Fibroblast of lung (primary cell): ENCODE data around the gene APBB1.

Experiments
- EZH2 ChIP-seq: IDR thresholded peaks from 2 replicates; pipeline ENCODE4 v1.5.1; 2012; ENCODE audit warnings: low read length, control low read depth, mild to moderate bottlenecking; ENCODE audit errors: missing control alignments
- TF ChIP-seq, protein P1 (sequence below), 2 donors: IDR thresholded peaks in 1 of 2; conservative IDR thresholded peaks in 1 of 2; 1 replicate in 1 of 2; 2 replicates in 1 of 2; pipeline ENCODE4 v1.5.1; 2011 to 2012; ENCODE audit warnings: low read length in 2 of 2, control low read depth in 1 of 2, inconsistent platforms in 1 of 2, low read depth in 1 of 2, mild to moderate bottlenecking in 1 of 2

- TF ChIP-seq, protein P1, sequence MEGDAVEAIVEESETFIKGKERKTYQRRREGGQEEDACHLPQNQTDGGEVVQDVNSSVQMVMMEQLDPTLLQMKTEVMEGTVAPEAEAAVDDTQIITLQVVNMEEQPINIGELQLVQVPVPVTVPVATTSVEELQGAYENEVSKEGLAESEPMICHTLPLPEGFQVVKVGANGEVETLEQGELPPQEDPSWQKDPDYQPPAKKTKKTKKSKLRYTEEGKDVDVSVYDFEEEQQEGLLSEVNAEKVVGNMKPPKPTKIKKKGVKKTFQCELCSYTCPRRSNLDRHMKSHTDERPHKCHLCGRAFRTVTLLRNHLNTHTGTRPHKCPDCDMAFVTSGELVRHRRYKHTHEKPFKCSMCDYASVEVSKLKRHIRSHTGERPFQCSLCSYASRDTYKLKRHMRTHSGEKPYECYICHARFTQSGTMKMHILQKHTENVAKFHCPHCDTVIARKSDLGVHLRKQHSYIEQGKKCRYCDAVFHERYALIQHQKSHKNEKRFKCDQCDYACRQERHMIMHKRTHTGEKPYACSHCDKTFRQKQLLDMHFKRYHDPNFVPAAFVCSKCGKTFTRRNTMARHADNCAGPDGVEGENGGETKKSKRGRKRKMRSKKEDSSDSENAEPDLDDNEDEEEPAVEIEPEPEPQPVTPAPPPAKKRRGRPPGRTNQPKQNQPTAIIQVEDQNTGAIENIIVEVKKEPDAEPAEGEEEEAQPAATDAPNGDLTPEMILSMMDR (conservative IDR thresholded peaks at IDR 0.05 in 1 of 2, IDR thresholded peaks at IDR 0.05 in 1 of 2; ENCODE audit: low read depth in 1 of 2, low read length in 2 of 2): no peak
- no peak for TF ChIP-seq EZH2
These were observed 16.8 kb downstream of the APBB1 start for GRCh38 chr11:6402061-6402470.
